Measurements from ENCODE around the gene TFRC. TPM values are rescaled to one million over a fixed set of nuclear protein-coding genes. Genes with fewer than 3 reads are reported as not detected.

Gene TFRC
- total and polyA plus RNA-seq, 2 experiments from 2014 or later = 35.5 to 187 TPM

DNA sequence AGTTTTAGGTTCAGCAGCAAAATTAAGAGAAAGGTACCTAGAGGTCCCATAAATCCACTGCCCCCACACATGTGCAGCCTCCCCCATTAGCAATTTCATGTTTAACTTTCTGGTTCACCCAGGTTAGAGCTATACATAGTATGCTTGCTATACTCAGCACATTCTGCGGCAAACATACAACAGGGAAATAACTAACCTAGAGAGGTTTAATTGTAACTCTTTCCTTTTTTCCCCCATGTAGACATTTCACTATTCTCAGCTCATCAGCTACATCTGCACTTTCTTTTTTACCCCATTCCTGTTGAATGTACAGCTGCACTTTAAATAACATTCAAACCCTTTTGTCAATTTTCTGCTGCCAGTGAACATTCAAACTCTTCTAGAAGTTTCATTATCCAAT is 21.1 kb downstream of the TFRC start (continued):
- TF ChIP-seq, protein P1, sequence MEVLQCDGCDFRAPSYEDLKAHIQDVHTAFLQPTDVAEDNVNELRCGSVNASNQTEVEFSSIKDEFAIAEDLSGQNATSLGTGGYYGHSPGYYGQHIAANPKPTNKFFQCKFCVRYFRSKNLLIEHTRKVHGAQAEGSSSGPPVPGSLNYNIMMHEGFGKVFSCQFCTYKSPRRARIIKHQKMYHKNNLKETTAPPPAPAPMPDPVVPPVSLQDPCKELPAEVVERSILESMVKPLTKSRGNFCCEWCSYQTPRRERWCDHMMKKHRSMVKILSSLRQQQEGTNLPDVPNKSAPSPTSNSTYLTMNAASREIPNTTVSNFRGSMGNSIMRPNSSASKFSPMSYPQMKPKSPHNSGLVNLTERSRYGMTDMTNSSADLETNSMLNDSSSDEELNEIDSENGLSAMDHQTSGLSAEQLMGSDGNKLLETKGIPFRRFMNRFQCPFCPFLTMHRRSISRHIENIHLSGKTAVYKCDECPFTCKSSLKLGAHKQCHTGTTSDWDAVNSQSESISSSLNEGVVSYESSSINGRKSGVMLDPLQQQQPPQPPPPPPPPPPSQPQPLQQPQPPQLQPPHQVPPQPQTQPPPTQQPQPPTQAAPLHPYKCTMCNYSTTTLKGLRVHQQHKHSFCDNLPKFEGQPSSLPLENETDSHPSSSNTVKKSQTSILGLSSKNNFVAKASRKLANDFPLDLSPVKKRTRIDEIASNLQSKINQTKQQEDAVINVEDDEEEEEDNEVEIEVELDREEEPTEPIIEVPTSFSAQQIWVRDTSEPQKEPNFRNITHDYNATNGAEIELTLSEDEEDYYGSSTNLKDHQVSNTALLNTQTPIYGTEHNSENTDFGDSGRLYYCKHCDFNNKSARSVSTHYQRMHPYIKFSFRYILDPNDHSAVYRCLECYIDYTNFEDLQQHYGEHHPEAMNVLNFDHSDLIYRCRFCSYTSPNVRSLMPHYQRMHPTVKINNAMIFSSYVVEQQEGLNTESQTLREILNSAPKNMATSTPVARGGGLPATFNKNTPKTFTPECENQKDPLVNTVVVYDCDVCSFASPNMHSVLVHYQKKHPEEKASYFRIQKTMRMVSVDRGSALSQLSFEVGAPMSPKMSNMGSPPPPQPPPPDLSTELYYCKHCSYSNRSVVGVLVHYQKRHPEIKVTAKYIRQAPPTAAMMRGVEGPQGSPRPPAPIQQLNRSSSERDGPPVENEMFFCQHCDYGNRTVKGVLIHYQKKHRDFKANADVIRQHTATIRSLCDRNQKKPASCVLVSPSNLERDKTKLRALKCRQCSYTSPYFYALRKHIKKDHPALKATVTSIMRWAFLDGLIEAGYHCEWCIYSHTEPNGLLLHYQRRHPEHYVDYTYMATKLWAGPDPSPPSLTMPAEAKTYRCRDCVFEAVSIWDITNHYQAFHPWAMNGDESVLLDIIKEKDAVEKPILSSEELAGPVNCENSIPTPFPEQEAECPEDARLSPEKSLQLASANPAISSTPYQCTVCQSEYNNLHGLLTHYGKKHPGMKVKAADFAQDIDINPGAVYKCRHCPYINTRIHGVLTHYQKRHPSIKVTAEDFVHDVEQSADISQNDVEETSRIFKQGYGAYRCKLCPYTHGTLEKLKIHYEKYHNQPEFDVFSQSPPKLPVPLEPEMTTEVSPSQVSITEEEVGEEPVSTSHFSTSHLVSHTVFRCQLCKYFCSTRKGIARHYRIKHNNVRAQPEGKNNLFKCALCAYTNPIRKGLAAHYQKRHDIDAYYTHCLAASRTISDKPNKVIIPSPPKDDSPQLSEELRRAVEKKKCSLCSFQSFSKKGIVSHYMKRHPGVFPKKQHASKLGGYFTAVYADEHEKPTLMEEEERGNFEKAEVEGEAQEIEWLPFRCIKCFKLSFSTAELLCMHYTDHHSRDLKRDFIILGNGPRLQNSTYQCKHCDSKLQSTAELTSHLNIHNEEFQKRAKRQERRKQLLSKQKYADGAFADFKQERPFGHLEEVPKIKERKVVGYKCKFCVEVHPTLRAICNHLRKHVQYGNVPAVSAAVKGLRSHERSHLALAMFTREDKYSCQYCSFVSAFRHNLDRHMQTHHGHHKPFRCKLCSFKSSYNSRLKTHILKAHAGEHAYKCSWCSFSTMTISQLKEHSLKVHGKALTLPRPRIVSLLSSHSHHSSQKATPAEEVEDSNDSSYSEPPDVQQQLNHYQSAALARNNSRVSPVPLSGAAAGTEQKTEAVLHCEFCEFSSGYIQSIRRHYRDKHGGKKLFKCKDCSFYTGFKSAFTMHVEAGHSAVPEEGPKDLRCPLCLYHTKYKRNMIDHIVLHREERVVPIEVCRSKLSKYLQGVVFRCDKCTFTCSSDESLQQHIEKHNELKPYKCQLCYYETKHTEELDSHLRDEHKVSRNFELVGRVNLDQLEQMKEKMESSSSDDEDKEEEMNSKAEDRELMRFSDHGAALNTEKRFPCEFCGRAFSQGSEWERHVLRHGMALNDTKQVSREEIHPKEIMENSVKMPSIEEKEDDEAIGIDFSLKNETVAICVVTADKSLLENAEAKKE (CRISPR knock-in tag; IDR thresholded peaks at IDR 0.05) = no peak
- no peak for TF ChIP-seq ZNF331 (CRISPR knock-in tag; IDR thresholded peaks at IDR 0.05; ENCODE audit: low read depth)

DNA sequence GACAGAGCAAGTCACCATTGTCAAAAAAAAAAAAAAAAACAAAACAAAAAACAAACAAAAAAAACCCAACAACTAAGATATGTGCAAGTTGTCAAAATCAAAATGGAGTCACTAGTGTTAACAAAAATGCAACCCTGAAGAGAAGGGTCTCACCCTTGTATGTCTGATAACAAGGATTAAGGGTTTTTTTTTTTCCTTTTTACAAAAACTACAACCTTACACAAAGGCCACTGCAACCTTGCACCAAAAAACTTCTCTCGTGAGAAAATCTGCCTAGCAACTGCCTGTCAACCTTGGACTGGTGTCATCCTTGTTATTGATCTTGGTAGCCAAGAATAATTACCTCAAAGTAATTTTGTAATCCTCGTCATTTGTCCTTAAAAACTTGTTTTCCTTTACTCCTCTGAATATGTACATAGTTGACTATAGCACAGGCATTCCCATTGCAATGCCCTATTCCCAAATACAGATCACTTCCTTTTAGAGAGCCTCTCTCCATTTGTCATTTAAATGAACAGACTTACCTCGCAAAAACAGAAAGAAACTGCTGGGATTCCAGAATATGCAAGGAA is 24.0 kb downstream of the TFRC start:
- ATAC-seq (peak; percentile 90), DNase-seq (ENCODE audit: low spot score) (peak; percentile 80)
- Histone ChIP-seq H3F3A (replicated peaks; ENCODE audit: low read depth) (peaks cover 9% of the 10 kb centered on the region; the same call in 1 of the 2 replicates), H3K9me2 (ENCODE audit: insufficient read depth) (no peaks in the 10 kb centered on the region), H2AFZ (no peak overlapping the region), H3K4me3 (no peak overlapping the region), H3K27ac (ENCODE audit: low read depth) (peak overlapping the region; percentile 72), H3K36me3 (ENCODE audit: insufficient read depth) (peaks cover 58% of the 10 kb centered on the region), H3K79me2 (replicated peaks; ENCODE audit: insufficient read depth) (peaks cover 6% of the 10 kb centered on the region; the same call in 1 of the 2 replicates), H3K27me3 (ENCODE audit: insufficient read depth) (no peaks in the 10 kb centered on the region), H3K4me2 (no peak overlapping the region), H4K20me1 (replicated peaks; ENCODE audit: insufficient read depth) (peaks cover 1% of the 10 kb centered on the region), H3K4me1 (ENCODE audit: insufficient read depth) (peaks cover 26% of the 10 kb centered on the region)
- peaks cover 98% of the 10 kb centered on the region for H3K36me3 Mint-ChIP-seq (ENCODE audit: low read depth)
- H3K27ac Mint-ChIP-seq = peak overlapping the region; percentile 96
- peak overlapping the region; percentile 29; the same call in 2 of the 3 replicates for H3K4me3 Mint-ChIP-seq
- H3K9me3 Mint-ChIP-seq = no peaks in the 10 kb centered on the region
- H3K4me1 Mint-ChIP-seq = peaks cover 31% of the 10 kb centered on the region
- H3K27me3 Mint-ChIP-seq (ENCODE audit: insufficient read depth, low read depth, poor library complexity) = peaks cover 11% of the 10 kb centered on the region
- TF ChIP-seq POLR2AphosphoS5 (IDR thresholded peaks at IDR 0.05; ENCODE audit: low read depth) = peak; percentile 47; the same call in 1 of the 2 replicates
- TF ChIP-seq CREB1 (CRISPR knock-in tag; IDR thresholded peaks at IDR 0.05; ENCODE audit: low read depth) = peak; percentile 56
- TF ChIP-seq EZH2phosphoT487 (IDR thresholded peaks at IDR 0.05; ENCODE audit: unreplicated experiment) = no peak
- no peak for TF ChIP-seq STAT1 (IDR thresholded peaks at IDR 0.05; ENCODE audit: unreplicated experiment)
- TF ChIP-seq, protein P1 (CRISPR knock-in tag; IDR thresholded peaks at IDR 0.05) = no peak
- TF ChIP-seq EZH2 (IDR thresholded peaks at IDR 0.05; ENCODE audit: low read depth, unreplicated experiment) = no peak
- no peak for TF ChIP-seq ZNF114 (CRISPR knock-in tag; IDR thresholded peaks at IDR 0.05)
- TF ChIP-seq NANOG (IDR thresholded peaks at IDR 0.05; ENCODE audit: borderline replicate concordance) = peak; percentile 92
